Retinal pigment epithelial cell (primary cell): Measurements from ENCODE around the gene LRIG1.

Experiments
- DNase-seq: peaks from one replicate; pipeline ENCODE4 v3.0.0-alpha.2; 2010; ENCODE audit warnings: low read depth
- H3K4me3 ChIP-seq: 2 replicates; pipeline ENCODE4 v1.5.1; 2011; ENCODE audit warnings: mild to moderate bottlenecking, low read length, control low read depth, moderate library complexity
- TF ChIP-seq, protein P1 (sequence below): conservative IDR thresholded peaks from 2 replicates; pipeline ENCODE4 v1.5.1; 2011; ENCODE audit warnings: low read depth, low read length, control low read depth, inconsistent platforms

The LRIG1 gene

DNA sequence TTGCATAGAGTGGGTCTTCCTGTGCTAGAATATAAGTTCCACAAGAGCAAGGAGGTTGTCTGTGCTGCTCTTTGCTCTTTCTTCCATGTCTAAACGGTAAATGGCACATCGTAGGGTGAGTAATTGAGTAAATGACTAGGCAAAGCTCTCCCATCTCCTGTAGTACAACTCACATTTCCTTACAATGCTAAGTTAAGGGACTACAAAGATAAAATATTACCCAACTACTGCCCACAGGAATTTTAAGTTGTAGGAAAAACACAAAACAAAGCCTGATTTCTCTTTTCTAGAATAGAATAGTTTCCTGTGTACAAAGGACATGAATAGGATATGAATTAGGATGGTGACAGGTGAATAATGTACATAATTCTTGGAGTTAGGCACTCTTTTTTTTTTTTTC lies 19.9 kb upstream of the LRIG1 start:
- TF ChIP-seq, protein P1, sequence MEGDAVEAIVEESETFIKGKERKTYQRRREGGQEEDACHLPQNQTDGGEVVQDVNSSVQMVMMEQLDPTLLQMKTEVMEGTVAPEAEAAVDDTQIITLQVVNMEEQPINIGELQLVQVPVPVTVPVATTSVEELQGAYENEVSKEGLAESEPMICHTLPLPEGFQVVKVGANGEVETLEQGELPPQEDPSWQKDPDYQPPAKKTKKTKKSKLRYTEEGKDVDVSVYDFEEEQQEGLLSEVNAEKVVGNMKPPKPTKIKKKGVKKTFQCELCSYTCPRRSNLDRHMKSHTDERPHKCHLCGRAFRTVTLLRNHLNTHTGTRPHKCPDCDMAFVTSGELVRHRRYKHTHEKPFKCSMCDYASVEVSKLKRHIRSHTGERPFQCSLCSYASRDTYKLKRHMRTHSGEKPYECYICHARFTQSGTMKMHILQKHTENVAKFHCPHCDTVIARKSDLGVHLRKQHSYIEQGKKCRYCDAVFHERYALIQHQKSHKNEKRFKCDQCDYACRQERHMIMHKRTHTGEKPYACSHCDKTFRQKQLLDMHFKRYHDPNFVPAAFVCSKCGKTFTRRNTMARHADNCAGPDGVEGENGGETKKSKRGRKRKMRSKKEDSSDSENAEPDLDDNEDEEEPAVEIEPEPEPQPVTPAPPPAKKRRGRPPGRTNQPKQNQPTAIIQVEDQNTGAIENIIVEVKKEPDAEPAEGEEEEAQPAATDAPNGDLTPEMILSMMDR: no peak
- H3K4me3 ChIP-seq: no peak overlapping the region
- no peak for DNase-seq

DNA sequence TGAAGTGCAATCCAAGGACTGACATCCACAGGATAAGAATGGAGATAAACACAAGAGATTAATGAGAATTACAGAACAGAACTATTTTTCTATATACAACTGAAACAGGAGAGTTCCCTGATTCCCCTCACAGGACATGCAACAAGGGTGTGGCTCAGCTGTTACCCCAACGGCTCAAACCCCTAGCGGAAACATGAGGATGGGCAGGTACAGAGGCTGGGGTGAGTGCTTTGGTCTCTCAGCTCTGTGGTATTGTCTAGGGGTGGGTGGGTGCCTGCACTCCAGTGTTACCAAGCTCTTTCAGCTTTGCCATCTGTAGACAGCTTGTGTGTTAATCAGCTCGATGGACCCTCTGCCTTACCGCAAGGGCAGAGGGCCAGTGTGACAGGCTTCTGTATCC lies 17.8 kb upstream of the LRIG1 start:
- DNase-seq: no peak
- H3K4me3 ChIP-seq: no peak overlapping the region
- TF ChIP-seq, protein P1: no peak

DNA sequence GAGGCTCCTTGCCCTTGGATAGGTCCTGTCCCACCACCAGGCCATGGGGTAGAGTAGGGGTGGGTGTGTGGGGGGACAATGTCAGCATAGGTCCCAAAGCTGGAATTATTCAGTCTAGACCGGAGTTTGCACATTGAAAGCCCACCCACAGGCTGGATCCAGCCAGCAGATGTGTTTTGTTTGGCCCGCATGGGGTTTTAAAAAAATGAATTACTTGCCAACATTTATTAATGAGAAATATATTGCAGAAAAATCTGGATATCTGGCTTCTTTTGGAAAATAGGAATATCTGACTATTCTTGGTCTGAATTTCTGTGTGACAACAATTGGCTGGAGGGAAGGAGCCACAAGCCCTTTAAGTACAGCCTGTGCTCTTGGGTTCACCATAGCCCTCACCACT lies 17.3 kb upstream of the LRIG1 start:
- no peak for DNase-seq
- H3K4me3 ChIP-seq: no peak overlapping the region
- TF ChIP-seq, protein P1: no peak

DNA sequence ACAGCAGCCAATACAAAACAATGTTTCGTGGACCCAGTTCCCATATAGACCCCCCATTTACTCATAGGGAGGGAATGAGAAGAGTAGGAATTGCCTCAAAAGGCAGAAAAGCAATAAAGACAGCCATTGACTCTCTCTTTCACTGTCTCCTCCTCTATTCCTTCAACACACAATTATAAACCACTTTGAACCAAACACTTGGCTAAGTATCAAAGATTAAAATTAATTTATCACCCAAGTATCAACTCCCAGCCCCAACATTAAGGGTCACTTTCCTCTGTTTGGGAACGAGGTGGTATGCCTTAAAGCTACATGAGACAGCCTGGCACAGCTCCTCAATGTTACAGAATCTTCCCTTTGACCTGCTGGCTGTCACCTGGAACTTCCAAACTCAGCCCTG lies 16.4 kb upstream of the LRIG1 start:
- TF ChIP-seq, protein P1: no peak
- DNase-seq: no peak
- no peak overlapping the region for H3K4me3 ChIP-seq

DNA sequence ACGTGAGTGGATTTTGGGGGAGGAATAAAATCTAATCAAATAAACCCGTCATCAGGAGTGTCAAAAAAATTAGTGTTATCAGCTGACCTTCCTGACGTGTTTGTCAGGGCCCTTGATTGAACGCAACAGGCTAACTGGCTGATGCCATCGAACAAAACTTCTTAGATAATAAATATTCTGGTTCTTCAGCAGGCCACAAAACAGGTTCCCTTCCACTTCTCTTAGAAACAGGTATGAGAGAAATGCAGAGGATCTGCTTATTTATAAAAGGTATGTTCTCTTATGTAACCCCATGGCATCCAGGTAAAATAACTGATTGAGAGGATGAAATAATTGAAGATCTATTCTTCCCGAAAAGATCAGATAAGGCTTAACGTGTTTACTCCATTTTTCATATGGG lies 7.6 kb upstream of the LRIG1 start:
- DNase-seq: no peak
- TF ChIP-seq, protein P1: no peak
- no peak overlapping the region for H3K4me3 ChIP-seq

DNA sequence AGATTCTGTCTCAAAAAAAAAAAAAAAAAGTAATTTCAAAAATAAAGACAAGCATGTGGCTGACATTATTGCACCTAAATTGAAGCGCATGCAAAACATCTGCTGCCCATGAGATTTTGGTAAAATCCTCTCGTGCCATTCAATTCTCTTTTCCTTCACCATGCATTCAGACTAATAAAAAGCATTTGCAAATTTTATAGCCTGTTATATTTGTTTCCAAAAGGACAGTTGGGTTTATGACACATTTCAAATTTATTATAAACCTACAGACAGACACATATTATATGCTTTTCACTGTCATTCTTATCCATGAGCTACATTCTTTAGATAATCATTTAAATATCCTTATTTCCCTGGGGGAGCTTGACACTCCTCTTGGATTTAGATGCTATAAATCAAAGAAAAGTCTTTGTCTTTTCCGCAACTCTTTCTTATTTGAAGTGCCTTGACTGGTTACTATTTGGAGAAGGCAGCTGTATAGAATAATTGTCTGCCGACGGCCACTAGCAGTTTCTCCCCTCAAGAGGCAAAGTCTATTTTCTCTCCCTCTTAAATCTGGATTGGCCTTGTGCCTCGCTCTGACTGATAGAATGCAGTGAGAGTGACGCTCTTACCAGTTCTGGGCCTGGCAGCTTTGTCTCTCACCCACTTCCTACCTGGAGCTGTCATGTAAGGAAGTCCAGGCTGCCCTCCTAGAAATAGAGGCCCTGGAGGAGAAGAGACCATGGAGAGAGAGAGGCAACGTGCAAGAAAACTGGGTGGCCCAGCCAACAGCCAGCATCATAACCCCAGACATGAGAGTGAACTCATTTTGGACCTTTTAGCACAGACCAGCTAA lies 6.8 kb upstream of the LRIG1 start:
- DNase-seq: no peak
- H3K4me3 ChIP-seq: no peak overlapping the region
- TF ChIP-seq, protein P1: no peak

DNA sequence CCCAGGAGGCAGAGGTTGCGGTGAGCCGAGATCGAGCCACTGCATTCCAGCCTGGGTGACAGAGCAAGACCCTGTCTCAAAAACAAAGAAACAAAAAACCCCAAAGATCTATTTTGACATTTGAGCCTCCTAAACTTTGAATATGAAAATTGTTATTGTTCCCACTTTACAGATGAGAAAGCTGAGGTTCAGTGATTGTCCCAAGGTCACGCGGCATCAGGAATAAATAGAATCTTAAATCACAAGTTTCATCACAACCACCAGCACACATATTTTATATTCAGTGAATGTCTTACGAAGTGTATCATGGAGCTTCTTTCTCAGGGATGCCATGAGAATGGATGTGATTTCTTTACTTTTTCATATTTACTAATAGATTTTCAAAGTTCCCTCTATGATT lies 5.3 kb upstream of the LRIG1 start:
- no peak for DNase-seq
- H3K4me3 ChIP-seq: no peak overlapping the region
- TF ChIP-seq, protein P1: no peak
